IPS-18a (cell line): ENCODE data around the gene SMYD3.

Experiments
- H3K27ac ChIP-seq: one replicate; pipeline ENCODE4 v1.5.1; 2013; ENCODE audit warnings: low read length
- H3K27me3 ChIP-seq: one replicate; pipeline ENCODE4 v1.6.1; 2013; ENCODE audit warnings: mild to moderate bottlenecking, low read length; ENCODE audit not compliant: control insufficient read depth, insufficient read depth
- H3K36me3 ChIP-seq: one replicate; pipeline ENCODE4 v1.6.1; 2013; ENCODE audit warnings: low read depth, low read length; ENCODE audit not compliant: control insufficient read depth
- H3K4me1 ChIP-seq: one replicate; pipeline ENCODE4 v1.6.1; 2013; ENCODE audit warnings: low read depth, low read length; ENCODE audit not compliant: control insufficient read depth
- H3K4me3 ChIP-seq: one replicate; pipeline ENCODE4 v1.5.1; 2013; ENCODE audit warnings: low read length
- H3K9ac ChIP-seq: one replicate; pipeline ENCODE4 v1.6.1; 2013; ENCODE audit warnings: mild to moderate bottlenecking, low read length, moderate library complexity
- H3K9me3 ChIP-seq: one replicate; pipeline ENCODE4 v1.6.1; 2013; ENCODE audit warnings: low read depth, low read length; ENCODE audit not compliant: control insufficient read depth

The SMYD3 gene

DNA sequence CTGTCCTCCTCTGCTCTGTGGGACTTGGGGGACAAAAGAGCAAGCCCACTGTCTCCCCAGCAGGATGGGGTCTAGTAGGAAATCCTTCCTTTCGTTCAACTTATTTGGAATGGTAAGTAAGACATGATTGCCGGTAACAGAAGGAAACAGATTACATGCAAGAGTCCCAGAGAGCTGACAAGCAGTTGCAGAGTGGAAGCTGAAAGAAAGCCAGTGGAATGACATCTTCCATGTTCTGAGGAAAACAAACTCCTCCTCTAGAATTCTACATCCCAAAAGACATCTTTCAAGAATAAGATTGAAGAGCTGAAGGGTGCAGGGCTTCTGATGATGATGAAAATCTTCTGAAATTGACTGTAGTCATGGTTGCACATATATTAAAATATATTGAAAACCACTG, 732.9 kb downstream of the SMYD3 start:
- Histone ChIP-seq H3K36me3 (no peaks in the 10 kb centered on the region), H3K27me3 (no peaks in the 10 kb centered on the region), H3K4me3 (no peak overlapping the region), H3K27ac (no peak overlapping the region), H3K4me1 (no peaks in the 10 kb centered on the region), H3K9me3 (no peaks in the 10 kb centered on the region), H3K9ac (no peak overlapping the region)

DNA sequence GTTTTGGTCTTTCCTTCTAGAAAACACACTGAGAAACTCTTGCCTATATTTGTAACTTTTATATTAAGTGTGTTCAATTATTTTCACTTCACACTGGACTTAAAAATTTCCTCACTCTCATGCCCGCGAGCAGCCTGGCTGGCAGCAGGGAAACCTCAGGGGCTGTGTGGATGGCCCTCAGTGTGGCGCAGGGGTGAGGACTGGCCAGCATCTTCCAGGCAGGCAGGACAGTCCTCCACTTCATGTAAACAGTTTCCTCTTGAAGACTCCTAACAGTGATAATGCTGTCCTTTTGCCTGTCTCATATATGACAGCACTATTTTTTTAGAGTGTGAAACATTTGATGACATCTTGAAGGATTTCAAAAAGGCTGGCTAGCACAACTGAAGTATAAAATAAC, 733.7 kb downstream of the SMYD3 start:
- no peaks in the 10 kb centered on the region for H3K36me3 ChIP-seq
- H3K9ac ChIP-seq, result no peak overlapping the region
- H3K27ac ChIP-seq, result no peak overlapping the region
- H3K4me1 ChIP-seq, result no peaks in the 10 kb centered on the region
- no peak overlapping the region for H3K4me3 ChIP-seq
- H3K27me3 ChIP-seq, result no peaks in the 10 kb centered on the region
- H3K9me3 ChIP-seq, result no peaks in the 10 kb centered on the region

DNA sequence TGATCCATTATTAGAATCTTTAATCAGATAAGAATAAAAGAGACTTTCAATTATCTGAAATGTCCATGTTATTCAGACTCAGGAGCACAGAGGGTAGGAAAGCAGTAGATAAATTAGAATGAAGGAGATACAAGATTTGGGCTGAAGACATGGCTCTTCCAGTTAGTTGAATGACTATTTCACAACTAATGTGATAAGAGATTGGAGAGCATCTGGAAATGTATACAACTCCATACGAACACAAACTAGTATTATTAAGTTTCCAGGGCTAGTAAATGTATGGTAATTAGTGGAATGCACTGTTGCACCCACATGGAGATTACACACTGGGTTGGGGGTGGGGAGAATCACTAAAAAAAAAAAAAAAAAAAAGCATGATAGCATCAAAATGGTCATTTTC, 734.3 kb downstream of the SMYD3 start:
- H3K36me3 ChIP-seq, result no peaks in the 10 kb centered on the region
- H3K27ac ChIP-seq, result no peak overlapping the region
- H3K27me3 ChIP-seq, result no peaks in the 10 kb centered on the region
- no peak overlapping the region for H3K4me3 ChIP-seq
- no peaks in the 10 kb centered on the region for H3K9me3 ChIP-seq
- H3K9ac ChIP-seq, result no peak overlapping the region
- H3K4me1 ChIP-seq, result no peaks in the 10 kb centered on the region

DNA sequence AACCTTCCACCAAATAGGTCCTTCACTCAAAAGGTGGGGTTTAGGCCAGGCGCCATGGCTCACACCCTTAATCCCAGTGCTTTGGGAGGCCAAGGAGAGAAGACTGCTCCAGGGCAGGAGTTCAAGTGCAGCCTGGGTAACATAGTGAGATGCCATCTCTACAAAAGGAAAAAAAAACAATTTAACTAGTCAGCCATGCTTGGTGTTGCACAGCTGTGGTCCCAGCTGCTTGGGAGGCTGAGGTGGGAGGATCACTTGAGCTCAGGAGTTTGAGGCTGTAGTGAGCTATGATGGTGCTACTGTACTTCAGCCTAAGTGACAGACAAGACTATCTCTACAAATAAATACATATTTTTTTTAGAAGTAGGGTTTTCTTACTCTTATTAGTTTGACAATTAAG, 734.8 kb downstream of the SMYD3 start:
- Histone ChIP-seq H3K9ac (no peak overlapping the region), H3K9me3 (no peaks in the 10 kb centered on the region), H3K36me3 (no peaks in the 10 kb centered on the region), H3K27ac (no peak overlapping the region), H3K27me3 (no peaks in the 10 kb centered on the region), H3K4me3 (no peak overlapping the region), H3K4me1 (no peaks in the 10 kb centered on the region)

DNA sequence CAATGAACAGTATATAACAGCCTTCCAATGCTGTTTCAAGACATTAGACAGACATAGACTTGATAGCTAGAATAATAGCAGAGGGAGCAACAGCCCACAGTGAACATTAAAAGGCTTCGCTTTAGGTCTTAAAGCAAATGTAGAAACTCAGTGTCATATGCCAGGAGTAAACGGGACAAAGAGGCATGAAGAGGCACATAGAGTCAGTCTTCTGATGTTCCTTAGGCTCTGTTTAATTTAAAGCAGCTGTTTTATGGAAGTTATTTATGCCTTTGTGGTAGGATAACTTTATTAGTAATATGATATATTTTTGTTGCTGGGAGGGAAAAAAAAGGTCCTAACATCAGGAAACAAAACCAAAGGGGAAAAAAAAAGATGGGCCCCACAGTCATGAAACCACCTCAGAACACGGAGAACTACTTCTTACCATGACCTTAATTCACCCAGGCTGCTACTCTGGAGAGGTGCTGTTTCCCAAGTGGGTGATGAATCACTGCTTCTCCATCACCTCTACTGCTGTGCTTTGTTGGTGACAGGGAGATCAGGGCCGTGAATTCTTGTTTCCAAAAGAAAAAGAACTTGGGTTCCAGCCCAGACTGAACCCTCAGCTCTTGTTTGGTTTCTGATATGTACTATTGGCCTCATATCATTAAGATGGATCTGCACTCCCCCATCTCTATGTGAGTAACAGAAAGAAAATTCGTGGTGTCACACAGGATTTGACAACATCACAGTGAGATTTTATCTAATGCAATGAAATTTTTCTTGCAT, 735.4 kb downstream of the SMYD3 start:
- no peaks in the 10 kb centered on the region for H3K27me3 ChIP-seq
- H3K27ac ChIP-seq, result no peak overlapping the region
- H3K4me1 ChIP-seq, result no peaks in the 10 kb centered on the region
- H3K9me3 ChIP-seq, result no peaks in the 10 kb centered on the region
- no peaks in the 10 kb centered on the region for H3K36me3 ChIP-seq
- no peak overlapping the region for H3K9ac ChIP-seq
- H3K4me3 ChIP-seq, result no peak overlapping the region

- Histone ChIP-seq H3K4me3 (no peak overlapping the region), H3K36me3 (no peaks in the 10 kb centered on the region), H3K27me3 (no peaks in the 10 kb centered on the region), H3K4me1 (no peaks in the 10 kb centered on the region), H3K9ac (no peak overlapping the region), H3K27ac (no peak overlapping the region), H3K9me3 (no peaks in the 10 kb centered on the region)
Measured at GRCh38 chr1:245770156-245770555, 736.9 kb downstream of the SMYD3 start.

DNA sequence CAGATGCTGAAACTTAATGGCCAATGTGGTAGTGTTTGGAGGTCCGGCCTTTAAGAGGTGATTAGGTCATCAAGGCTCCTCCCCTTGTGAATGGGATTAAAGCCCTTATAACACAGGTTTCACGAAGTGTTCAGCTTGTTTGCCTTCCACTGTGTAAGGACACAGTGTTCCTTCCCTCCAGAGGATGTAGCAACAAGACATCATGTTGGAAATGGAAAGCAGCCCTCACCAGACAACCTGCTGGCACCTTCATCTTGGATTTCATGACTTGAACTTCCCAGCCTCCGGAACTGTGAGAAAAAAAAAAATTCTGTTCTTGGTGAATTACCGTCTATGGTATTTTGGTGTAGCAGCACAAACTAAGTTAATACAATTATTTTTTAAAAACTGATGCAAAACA, 738.5 kb downstream of the SMYD3 start:
- H3K9me3 ChIP-seq, result no peaks in the 10 kb centered on the region
- H3K36me3 ChIP-seq, result no peaks in the 10 kb centered on the region
- H3K9ac ChIP-seq, result no peak overlapping the region
- H3K27me3 ChIP-seq, result no peaks in the 10 kb centered on the region
- H3K27ac ChIP-seq, result no peak overlapping the region
- H3K4me1 ChIP-seq, result peaks cover 12% of the 10 kb centered on the region
- no peak overlapping the region for H3K4me3 ChIP-seq

- Histone ChIP-seq H3K4me1 (peaks cover 12% of the 10 kb centered on the region), H3K27ac (no peak overlapping the region), H3K27me3 (no peaks in the 10 kb centered on the region), H3K36me3 (no peaks in the 10 kb centered on the region), H3K4me3 (no peak overlapping the region), H3K9me3 (no peaks in the 10 kb centered on the region), H3K9ac (no peak overlapping the region)
Measured at GRCh38 chr1:245765230-245766000, 741.7 kb downstream of the SMYD3 start.

DNA sequence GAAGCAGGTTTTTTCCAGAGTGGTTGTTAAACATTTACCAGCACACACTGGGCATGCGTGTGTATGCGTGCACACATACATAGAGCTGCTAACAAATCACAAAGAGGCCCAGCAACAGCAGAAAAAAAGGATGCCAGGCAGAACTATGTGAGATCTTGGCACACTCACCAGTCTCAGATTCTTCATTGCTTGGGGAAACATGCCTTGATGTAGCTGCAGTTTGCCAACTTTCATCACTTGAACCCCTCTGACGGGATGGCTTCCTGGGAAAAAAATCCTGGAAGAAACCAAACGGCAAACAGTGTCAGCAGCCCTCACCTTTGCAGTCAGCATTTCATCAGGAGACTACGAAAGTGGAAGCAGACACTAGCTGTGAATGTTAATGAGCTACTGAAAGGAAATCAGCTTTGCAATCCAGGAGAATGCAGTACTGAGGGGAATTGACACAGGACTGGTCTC, 743.2 kb downstream of the SMYD3 start:
- H3K36me3 ChIP-seq, result no peaks in the 10 kb centered on the region
- no peak overlapping the region for H3K4me3 ChIP-seq
- no peak overlapping the region for H3K27ac ChIP-seq
- H3K4me1 ChIP-seq, result peaks cover 12% of the 10 kb centered on the region
- H3K9me3 ChIP-seq, result no peaks in the 10 kb centered on the region
- H3K9ac ChIP-seq, result no peak overlapping the region
- H3K27me3 ChIP-seq, result no peaks in the 10 kb centered on the region

DNA sequence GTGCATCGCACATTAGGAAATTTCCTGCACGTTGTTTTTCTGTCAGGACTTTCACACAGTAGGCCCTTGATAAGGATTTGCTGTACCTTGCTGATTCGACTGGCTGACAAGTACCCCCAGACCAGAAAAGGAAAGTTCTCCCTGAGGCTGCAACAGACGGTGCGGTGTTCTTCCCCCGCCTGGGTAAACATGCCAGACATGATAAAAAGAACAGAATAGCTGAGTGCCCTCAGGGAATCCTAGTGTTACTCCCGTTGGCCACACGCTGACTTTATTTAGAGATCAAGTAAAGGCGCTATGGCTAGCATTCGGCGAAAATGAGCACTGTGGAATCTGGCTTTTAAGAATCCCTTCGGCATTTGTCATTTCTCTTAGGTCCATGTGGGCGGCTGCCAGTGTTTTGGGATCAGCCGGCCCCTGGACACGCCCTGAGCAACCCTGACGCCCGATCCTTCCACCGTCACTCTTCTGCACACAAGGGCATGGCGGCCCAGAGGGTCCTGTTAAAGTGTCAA, 744.6 kb downstream of the SMYD3 start:
- no peaks in the 10 kb centered on the region for H3K27me3 ChIP-seq
- peaks cover 12% of the 10 kb centered on the region for H3K4me1 ChIP-seq
- no peak overlapping the region for H3K4me3 ChIP-seq
- no peaks in the 10 kb centered on the region for H3K36me3 ChIP-seq
- H3K9ac ChIP-seq, result no peak overlapping the region
- no peaks in the 10 kb centered on the region for H3K9me3 ChIP-seq
- no peak overlapping the region for H3K27ac ChIP-seq

DNA sequence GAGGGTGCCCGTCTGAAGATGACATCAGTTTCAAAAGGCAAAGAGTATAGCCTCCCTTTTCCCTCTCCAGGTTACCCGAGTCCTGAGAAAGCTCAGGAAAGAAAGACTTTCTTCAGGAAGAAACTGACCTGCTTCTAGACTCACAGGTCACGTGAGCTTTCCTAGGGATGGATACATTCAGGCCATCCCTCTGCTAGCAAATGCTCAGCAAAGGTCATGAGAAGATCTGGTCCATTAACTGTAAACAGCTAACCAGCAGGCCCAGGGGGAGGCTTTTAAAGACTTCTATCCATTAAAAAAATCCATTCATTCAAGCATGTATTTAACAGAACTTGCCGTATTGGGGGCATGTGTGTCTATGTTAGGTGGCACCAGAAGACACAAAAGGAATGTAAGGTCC, 746.8 kb downstream of the SMYD3 start:
- H3K27me3 ChIP-seq, result no peaks in the 10 kb centered on the region
- H3K27ac ChIP-seq, result no peak overlapping the region

More for the DNA sequence above, 746.8 kb downstream of the SMYD3 start:
- Histone ChIP-seq H3K36me3 (no peaks in the 10 kb centered on the region), H3K9me3 (no peaks in the 10 kb centered on the region), H3K9ac (no peak overlapping the region), H3K4me3 (no peak overlapping the region), H3K4me1 (peaks cover 12% of the 10 kb centered on the region)
